Spleen (tissue), 11 donors: Measurements from ENCODE around the gene SMTN. TPM values are rescaled to one million over a fixed set of nuclear protein-coding genes. Genes with fewer than 3 reads are reported as not detected.
A peak's percentile ranks its signal among the peaks of the same experiment; 100 is the strongest.
"Not testable (repeated sequence)": the region's sequence is repeated elsewhere in the genome, so short reads cannot be mapped to it uniquely, and the experiment has no call there.

Experiments
- DNase-seq: peaks from one replicate; pipeline ENCODE4 v3.0.0-alpha.2; 2020
- H3K27ac ChIP-seq, 8 donors: fragments of 200-600 bp; sonication (generic) in 7 of 8; 1 replicate in 4 of 8; 2 replicates in 4 of 8; pipeline versions ENCODE4 v1.5.0 to v1.8.0; 2016 to 2021; ENCODE audit warnings: inconsistent platforms in 4 of 8, mild to moderate bottlenecking in 4 of 8, moderate library complexity in 1 of 8
- H3K27me3 ChIP-seq, 7 donors: fragments of 200-600 bp; sonication (generic) in 6 of 7; replicated peaks in 1 of 7; 1 replicate in 4 of 7; 2 replicates in 3 of 7; pipeline versions ENCODE4 v1.5.0 to v1.8.0; 2016 to 2021; ENCODE audit warnings: inconsistent platforms in 3 of 7, mild to moderate bottlenecking in 1 of 7
- H3K36me3 ChIP-seq, 6 donors: fragments of 200-600 bp; sonication (generic) in 5 of 6; 1 replicate in 4 of 6; 2 replicates in 2 of 6; pipeline versions ENCODE4 v1.5.0 to v1.8.0; 2016 to 2021; ENCODE audit warnings: inconsistent platforms in 2 of 6
- H3K4me1 ChIP-seq, 6 donors: fragments of 200-600 bp; sonication (generic) in 5 of 6; 1 replicate in 3 of 6; 2 replicates in 3 of 6; pipeline versions ENCODE4 v1.5.0 to v1.8.0; 2016 to 2021; ENCODE audit warnings: inconsistent platforms in 3 of 6
- H3K4me3 ChIP-seq, 8 donors: fragments of 200-600 bp; sonication (generic) in 7 of 8; 1 replicate in 4 of 8; 2 replicates in 4 of 8; pipeline versions ENCODE4 v1.5.0 to v1.8.0; 2016 to 2021; ENCODE audit warnings: inconsistent platforms in 4 of 8, mild to moderate bottlenecking in 4 of 8, moderate library complexity in 2 of 8
- H3K9me3 ChIP-seq, 8 donors: fragments of 200-600 bp; sonication (generic) in 7 of 8; 1 replicate in 4 of 8; 2 replicates in 4 of 8; pipeline versions ENCODE4 v1.5.0 to v1.8.0; 2016 to 2021; ENCODE audit warnings: inconsistent platforms in 4 of 8
- POLR2A ChIP-seq, 3 donors: fragments of 450-650 bp; IDR thresholded peaks; one replicate each; pipeline ENCODE4 v1.5.1; 2017; ENCODE audit warnings: antibody characterized with exemption in 3 of 3, mild to moderate bottlenecking in 1 of 3
- POLR2AphosphoS5 ChIP-seq, 3 donors: sonication (generic); formaldehyde crosslinking; IDR thresholded peaks; one replicate each; pipeline ENCODE4 v1.5.1; 2017; ENCODE audit warnings: antibody characterized with exemption in 3 of 3
- WGBS, 5 donors: extraction: QIAGEN DNeasy Blood & Tissue Kit in 3 of 5; methylation state at CpG; one replicate each; pipeline versions ENCODE4 v1.1.5 to v1.1.7; 2013 to 2018; 5-methylcytosine and 5-hydroxymethylcytosine counted together
- intact Hi-C: fragments of 100-400 bp; cut with DNase I; formaldehyde crosslinking; loops from one replicate; pipeline ENCODE4 v1.15.0; 2023; ENCODE audit warnings: low total_unique reads
- polyA plus RNA-seq, 3 donors: library from polyadenylated mRNA; stranded (reverse); fragments of 200-250 nt; gene quantifications; one replicate each; pipeline ENCODE4 v1.2.1, GENCODE V29; 2013
- total RNA-seq, 7 donors: library from RNA; depleted of rRNA in 3 of 7; stranded (reverse); fragments of >200 nt in 3 of 7; fragmentation: NEBNext Ultra II Directional in 4 of 7; extraction: Animal tissue kit (Norgen Biotek cat#: 25700) in 4 of 7; gene quantifications; one replicate each; pipeline versions ENCODE4 v1.1.0 to v1.2.1, GENCODE V29; 2016 to 2021
- TF ChIP-seq, protein P1 (sequence below), 11 experiments: fragments of 200-600 bp in 7 of 11; fragments of 450-650 bp in 4 of 11; sonication (generic) in 4 of 11; IDR thresholded peaks in 8 of 11; conservative IDR thresholded peaks in 3 of 11; 1 replicate in 7 of 11; 2 replicates in 4 of 11; pipeline versions ENCODE4 v1.4.0 to v1.8.0; 2016 to 2021; ENCODE audit warnings: antibody characterized with exemption in 11 of 11, inconsistent platforms in 4 of 11, mild to moderate bottlenecking in 1 of 11
- donor health status: healthy with polysubstance abuse.
- donor health status: DM: no; HTN: no; CAD: no; lungs with moderate emphysema.
- donor health status: DM: no; HTN: no; CAD: no.
- donor health status: Bipolar disorder and iron deficiency.
- donor health status: healthy.
- donor health status: DM: no; HTN: no; CAD: no.
- donor health status: DM: yes; HTN: yes; CAD: no.

Gene SMTN
- total and polyA plus RNA-seq, 10 donors: 21.2 to 230 (median 158) TPM

DNA sequence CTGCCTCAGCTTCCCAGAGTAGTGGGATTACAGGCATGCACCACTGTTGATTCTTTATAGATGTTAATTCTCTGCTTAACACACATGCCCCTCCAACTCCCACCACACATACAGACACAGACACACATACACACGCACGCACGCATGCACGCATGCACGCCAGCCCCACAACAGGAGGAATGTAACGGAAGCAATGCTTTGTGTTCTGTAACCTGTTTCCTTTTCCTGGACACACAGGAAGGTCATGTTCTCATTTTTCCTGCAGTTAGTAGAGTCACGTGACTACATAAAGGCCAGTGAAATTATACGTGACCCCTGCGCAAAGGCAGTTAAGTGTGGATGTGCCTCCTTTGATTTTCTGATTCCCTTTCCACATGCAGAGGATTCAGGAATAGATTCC lies 8.0 kb upstream of the SMTN start:
- H3K27me3 ChIP-seq, H3K9me3 ChIP-seq, intact Hi-C loops, DNase-seq, H3K36me3 ChIP-seq, H3K4me3 ChIP-seq: not testable (repeated sequence)
- Histone ChIP-seq H3K27ac (peak overlapping the region in 2 of 8 donors; percentile 5 to 49), H3K4me1 (peaks cover 0 to 15% (median under 1%) of the 10 kb centered on the region in 6 donors)
- 40 to 74% (median 56%) methylated on average over 3 to 9 of the region's 9 CpGs for WGBS, 5 donors
- TF ChIP-seq POLR2AphosphoS5 (IDR thresholded peaks at IDR 0.05): peak in 2 of 3 donors; percentile 27 to 67

GRCh38 chr22:31073545-31074145 lies 7.5 kb upstream of the SMTN start:
- peak overlapping the region in 4 of 8 donors; percentile 5 to 49 (median 28) for H3K27ac ChIP-seq
- WGBS, 5 donors: 62 to 90% (median 80%) methylated on average over 4 to 5 of the region's 5 CpGs

GRCh38 chr22:31075961-31076360 lies 5.2 kb upstream of the SMTN start:
- peaks cover 0 to 34% (median 10%) of the 10 kb centered on the region in 6 donors for H3K4me1 ChIP-seq
- intact Hi-C loops: no loop called here
- peak; percentile 77 for DNase-seq
- no peaks in the 10 kb centered on the region for H3K27me3 ChIP-seq
- TF ChIP-seq POLR2AphosphoS5 (IDR thresholded peaks at IDR 0.05): peak; percentile 49 to 73 (median 52)
- TF ChIP-seq, protein P1, sequence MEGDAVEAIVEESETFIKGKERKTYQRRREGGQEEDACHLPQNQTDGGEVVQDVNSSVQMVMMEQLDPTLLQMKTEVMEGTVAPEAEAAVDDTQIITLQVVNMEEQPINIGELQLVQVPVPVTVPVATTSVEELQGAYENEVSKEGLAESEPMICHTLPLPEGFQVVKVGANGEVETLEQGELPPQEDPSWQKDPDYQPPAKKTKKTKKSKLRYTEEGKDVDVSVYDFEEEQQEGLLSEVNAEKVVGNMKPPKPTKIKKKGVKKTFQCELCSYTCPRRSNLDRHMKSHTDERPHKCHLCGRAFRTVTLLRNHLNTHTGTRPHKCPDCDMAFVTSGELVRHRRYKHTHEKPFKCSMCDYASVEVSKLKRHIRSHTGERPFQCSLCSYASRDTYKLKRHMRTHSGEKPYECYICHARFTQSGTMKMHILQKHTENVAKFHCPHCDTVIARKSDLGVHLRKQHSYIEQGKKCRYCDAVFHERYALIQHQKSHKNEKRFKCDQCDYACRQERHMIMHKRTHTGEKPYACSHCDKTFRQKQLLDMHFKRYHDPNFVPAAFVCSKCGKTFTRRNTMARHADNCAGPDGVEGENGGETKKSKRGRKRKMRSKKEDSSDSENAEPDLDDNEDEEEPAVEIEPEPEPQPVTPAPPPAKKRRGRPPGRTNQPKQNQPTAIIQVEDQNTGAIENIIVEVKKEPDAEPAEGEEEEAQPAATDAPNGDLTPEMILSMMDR (IDR thresholded peaks at IDR 0.05 in 8 of 11, conservative IDR thresholded peaks at IDR 0.05 in 3 of 11): no peak
- H3K9me3 ChIP-seq: no peaks in the 10 kb centered on the region
- WGBS, 5 donors: 70 to 83% (median 75%) methylated on average over 8 to 15 of the region's 15 CpGs
- no peaks in the 10 kb centered on the region for H3K36me3 ChIP-seq
- peak overlapping the region in 7 of 8 donors; percentile 2 to 73 (median 64) for H3K27ac ChIP-seq
- H3K4me3 ChIP-seq: no peak overlapping the region

More at GRCh38 chr22:31073545-31074145, 7.5 kb upstream of the SMTN start:
- intact Hi-C loops, DNase-seq, H3K9me3 ChIP-seq, H3K4me3 ChIP-seq, H3K36me3 ChIP-seq, H3K27me3 ChIP-seq: not testable (repeated sequence)
- peaks cover 0 to 20% (median 2%) of the 10 kb centered on the region in 6 donors for H3K4me1 ChIP-seq

DNA sequence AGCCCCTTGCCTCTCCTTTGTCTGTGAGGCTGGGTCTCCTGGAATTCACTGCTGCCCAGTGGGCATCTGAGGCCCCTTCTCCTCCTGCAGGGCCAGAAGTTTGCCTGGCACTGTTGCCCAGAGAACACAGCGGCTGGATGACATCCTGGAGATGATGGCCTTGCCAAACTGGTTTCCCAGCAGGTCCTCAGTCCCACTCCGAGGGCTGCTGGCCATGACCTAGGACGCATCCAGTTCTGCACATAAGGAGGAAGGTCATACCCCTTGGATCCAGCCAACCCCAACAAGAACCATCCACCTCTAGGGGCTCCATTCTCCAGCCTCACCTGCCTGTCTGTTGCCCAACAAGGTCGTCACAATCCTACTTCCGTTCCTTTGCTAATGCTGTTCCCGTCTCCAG lies 3.4 kb upstream of the SMTN start:
- DNase-seq: no peak
- H3K27ac ChIP-seq: peak overlapping the region in 2 of 8 donors; percentile 34 to 49
- TF ChIP-seq, protein P1 (IDR thresholded peaks at IDR 0.05 in 8 of 11, conservative IDR thresholded peaks at IDR 0.05 in 3 of 11): no peak
- TF ChIP-seq POLR2A (IDR thresholded peaks at IDR 0.05) (no peak), POLR2AphosphoS5 (IDR thresholded peaks at IDR 0.05) (no peak)
- H3K4me1 ChIP-seq: peaks cover 0 to 48% (median 25%) of the 10 kb centered on the region in 6 donors
- no peaks in the 10 kb centered on the region for H3K9me3 ChIP-seq
- WGBS, 5 donors: 66 to 93% (median 91%) methylated on average over 4 to 6 of the region's 6 CpGs
- H3K36me3 ChIP-seq: no peaks in the 10 kb centered on the region
- no peak overlapping the region for H3K4me3 ChIP-seq
- no peaks in the 10 kb centered on the region for H3K27me3 ChIP-seq
- intact Hi-C loops: no loop called here

DNA sequence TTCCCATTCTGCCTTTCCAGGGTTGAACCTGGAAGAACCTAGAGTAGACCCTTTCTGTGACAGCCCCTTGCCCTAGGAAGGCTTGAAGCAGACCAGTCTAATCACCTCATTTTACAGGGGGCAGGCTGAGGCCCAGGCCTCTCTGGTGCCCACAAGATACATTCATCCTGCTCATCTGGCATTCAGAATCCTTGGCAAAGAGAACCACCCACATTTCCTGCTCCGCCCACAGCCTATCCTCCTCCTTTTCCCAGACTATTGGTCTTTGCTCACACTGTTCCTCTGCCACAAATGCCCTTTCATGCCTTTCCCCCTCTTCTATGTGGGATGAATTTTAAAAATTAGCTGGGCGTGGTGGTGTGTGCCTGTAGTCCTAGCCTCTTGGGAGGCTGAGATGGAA lies 2.7 kb upstream of the SMTN start:
- intact Hi-C loops, H3K9me3 ChIP-seq, H3K4me3 ChIP-seq, H3K36me3 ChIP-seq, DNase-seq, H3K27me3 ChIP-seq: not testable (repeated sequence)
- peak overlapping the region in 3 of 8 donors; percentile 1 to 49 (median 34) for H3K27ac ChIP-seq
- peaks cover under 1 to 49% (median 33%) of the 10 kb centered on the region in 6 donors for H3K4me1 ChIP-seq
- 76 to 93% (median 77%) methylated on average over 2 of the region's 2 CpGs for WGBS, 5 donors
